SKM-1 (cell line): ENCODE measurements around the gene PAQR4.
A peak's percentile ranks its signal among the peaks of the same experiment; 100 is the strongest.

Source experiments
- DNase-seq: peaks from one replicate; lab custom pipeline; 2025; ENCODE audit not compliant: unreplicated experiment; lab: John Stamatoyannopoulos, UW

PAQR4 gene

DNA sequence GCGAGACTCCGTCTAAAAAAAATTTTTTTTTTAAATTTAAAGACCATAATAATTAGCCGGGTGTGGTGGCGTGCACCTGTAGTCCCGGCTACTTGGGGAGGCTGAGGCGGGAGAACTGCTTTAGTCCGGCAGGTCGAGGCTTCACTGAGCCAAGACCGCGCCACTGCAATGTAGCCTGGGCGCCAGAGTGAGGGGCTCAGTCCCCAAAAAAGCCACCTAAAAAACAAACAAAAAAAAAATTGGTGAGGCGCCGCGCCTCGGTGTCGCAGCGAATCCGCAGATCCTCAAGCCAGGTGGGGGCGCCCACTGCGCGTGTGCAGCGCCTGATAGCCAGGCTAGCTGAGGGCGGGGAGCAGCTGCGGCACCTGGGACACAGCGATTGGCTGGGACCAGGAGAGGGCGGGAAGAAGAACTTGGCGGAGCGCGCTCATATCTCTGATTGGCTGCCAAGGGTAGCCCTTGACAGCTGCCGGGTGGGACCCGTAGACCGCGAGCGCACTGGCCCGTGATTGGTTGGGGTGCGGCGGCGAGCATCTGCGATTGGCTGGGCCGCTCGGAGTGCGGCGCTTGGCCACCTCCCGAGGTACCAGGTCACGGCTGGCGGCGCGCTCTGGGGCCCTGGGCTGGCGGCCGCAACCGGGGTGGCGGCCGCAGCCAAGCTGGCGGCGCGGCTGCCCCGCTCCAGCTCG, 34.6 kb downstream of the PAQR4 start:
- peak; percentile 98 for DNase-seq

DNA sequence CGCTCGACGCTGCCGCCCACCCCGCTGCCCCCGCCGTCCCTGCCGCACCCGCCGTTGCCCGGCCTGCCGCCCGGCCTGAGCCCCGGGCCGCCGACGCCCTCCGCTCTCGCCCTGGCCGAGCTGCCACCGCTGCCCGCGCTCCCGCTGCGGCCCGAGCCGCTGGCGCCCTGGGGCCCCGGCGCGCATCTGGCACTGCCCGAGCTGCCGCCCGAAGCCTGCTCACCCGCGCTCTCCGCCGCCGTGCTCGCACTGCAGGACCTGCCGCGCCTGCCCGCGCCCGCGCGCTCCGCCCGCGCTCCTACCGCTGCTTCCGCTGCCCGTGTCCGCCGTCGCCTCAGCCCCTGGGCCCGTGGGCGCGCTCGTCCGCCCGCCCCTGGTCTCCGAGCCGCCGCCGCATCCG, 35.2 kb downstream of the PAQR4 start:
- no peak for DNase-seq

- no peak for DNase-seq
Measured at GRCh38 chr16:3004781-3005284, 35.7 kb downstream of the PAQR4 start.

- peak; percentile 21 for DNase-seq
Measured at GRCh38 chr16:3007059-3007956, 38.2 kb downstream of the PAQR4 start.

GRCh38 chr16:3007957-3008689, 39.0 kb downstream of the PAQR4 start:
- DNase-seq = peak; percentile 56

- DNase-seq = no peak
Measured at GRCh38 chr16:3008690-3009037, 39.5 kb downstream of the PAQR4 start.

- DNase-seq = no peak
Measured at GRCh38 chr16:3009568-3010390, 40.6 kb downstream of the PAQR4 start.

GRCh38 chr16:3010510-3010909, 41.4 kb downstream of the PAQR4 start:
- DNase-seq = no peak

- no peak for DNase-seq
Measured at GRCh38 chr16:3012246-3012645, 43.1 kb downstream of the PAQR4 start.

DNA sequence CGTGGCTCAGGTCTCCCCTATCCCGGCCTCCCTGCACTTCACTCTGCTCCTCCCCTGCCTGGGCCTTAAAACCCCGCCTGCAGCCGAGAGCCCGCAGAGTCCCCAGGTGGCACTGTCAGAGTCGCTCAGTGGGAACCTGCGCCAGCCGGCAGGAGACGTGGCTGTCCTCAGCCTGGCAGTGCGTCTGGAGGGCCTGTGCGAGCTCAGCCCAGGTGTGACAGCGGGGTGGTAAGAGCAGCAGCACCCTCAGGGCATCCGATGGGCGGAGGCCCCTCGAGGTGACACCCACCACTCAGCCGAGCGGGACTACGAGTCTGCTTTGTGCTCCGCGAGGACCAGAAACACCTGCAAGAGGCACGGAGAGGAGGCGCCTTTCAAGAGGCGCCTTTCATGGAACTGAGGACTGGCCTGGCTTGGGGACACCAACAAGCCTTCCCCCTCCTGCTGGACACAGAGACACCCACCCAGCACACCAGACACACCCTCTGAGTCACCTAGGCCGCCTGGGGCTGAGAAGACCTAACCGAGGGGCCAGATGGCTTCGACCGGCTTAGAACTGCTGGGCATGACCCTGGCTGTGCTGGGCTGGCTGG, 43.8 kb downstream of the PAQR4 start, which contains the start of gene CLDN9:
TSS of gene CLDN9 (plus strand) at position 96 of the 593 bp plus-strand sequence. CDS start at position 536, 440 bp downstream.
- DNase-seq = no peak

- DNase-seq = no peak
Measured at GRCh38 chr16:3013491-3013951, 44.4 kb downstream of the PAQR4 start.

DNA sequence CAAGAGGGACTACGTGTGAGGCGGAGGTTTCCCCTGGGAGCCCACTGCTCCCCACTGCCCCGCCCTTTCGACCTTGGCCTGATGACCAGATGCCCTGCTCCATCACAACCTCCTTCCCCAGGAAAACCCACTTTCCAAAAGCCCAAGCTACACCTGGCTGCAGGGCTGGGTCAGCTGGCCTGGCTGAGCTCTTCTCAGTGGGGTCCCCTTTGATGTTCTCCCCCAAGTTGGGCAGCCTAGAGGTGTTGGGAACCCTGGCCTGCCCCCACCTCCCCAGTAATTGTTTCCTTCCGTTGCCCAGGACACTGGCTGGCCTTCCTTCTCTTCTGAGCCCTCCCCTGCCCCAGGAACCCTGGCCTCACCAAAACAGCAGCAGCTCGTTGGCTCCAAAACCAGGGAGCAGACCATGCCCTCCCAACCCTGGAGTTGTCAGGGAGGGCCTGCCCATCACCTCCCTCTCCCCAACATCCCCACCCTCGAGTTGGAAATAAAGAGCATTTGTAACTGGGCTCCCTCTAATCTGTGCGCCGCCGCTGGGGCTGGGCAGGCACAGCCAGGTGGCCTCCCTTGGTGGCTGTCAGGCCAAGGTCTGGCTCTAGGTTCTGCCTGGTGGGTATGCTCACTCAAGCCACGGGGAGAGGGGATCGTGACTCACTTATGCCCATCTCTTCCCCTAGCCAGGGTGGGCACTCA, 45.0 kb downstream of the PAQR4 start:
- no peak for DNase-seq

- DNase-seq = no peak
Measured at GRCh38 chr16:3014971-3015370, 45.8 kb downstream of the PAQR4 start.

GRCh38 chr16:3015865-3016521, 46.8 kb downstream of the PAQR4 start:
- no peak for DNase-seq

DNA sequence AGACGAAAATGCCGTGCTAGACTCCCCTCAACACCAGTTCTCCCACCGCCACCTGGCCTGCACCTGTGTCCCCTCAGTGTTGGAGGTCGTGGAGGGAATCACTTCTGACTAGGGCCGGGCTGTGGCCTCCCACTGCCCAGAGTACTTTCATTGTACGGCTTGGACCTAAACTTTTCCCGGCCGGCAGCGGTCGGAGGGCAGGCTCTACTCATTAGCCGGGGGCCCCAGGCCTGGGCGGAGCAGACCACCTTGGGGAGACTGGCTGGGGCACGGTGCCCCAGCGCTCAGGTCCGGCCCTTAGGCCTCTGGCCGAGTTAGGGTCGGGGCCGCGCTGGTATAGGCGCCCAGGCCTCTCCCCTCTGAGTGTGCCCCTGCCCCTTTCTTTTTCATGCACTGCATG, 48.2 kb downstream of the PAQR4 start:
- no peak for DNase-seq

GRCh38 chr16:3017794-3018506, 48.8 kb downstream of the PAQR4 start, which contains the start of gene CLDN6:
Gene CLDN6 (minus strand): TSS chr16:3018183. CDS start chr16:3016021, 2,162 bp downstream.
- DNase-seq = no peak

- no peak for DNase-seq
Measured at GRCh38 chr16:3019594-3020246, 50.6 kb downstream of the PAQR4 start.

GRCh38 chr16:3020247-3020603, 51.1 kb downstream of the PAQR4 start, which contains the start of gene TNFRSF12A:
Gene TNFRSF12A (plus strand): TSS chr16:3020368. CDS start chr16:3020398, 30 bp downstream.
- DNase-seq = peak; percentile 34
